ENCODE measurements around the gene CCL16. TPM values are rescaled to one million over a fixed set of nuclear protein-coding genes. Genes with fewer than 3 reads are reported as not detected.

The CCL16 gene
- total and polyA plus RNA-seq, 2 of the 4 experiments (the other 2 are of a cell fraction) = not detected

- H3K14ac ChIP-seq (replicated peaks; ENCODE audit: low read depth, low read length) = no peak within 1 kb of the TSS
- TF ChIP-seq CEBPB (IDR thresholded peaks at IDR 0.05; ENCODE audit: low read depth, low read length) = no peak
- no peak for TF ChIP-seq RFX5 (IDR thresholded peaks at IDR 0.05; ENCODE audit: low read depth, low read length)
- no peak for TF ChIP-seq CHD1 (IDR thresholded peaks at IDR 0.05; ENCODE audit: low read depth, low read length)
- TF ChIP-seq MXI1 (IDR thresholded peaks at IDR 0.05; ENCODE audit: borderline replicate concordance, low read depth, low read length) = no peak
- TF ChIP-seq FOS (IDR thresholded peaks at IDR 0.05; ENCODE audit: low read depth, low read length) = no peak
- no peak for TF ChIP-seq BHLHE40 (IDR thresholded peaks at IDR 0.05; ENCODE audit: low read depth, low read length)
- TF ChIP-seq MAFK (IDR thresholded peaks at IDR 0.05; ENCODE audit: low read depth, low read length) = no peak
- TF ChIP-seq ELK1 (IDR thresholded peaks at IDR 0.05; ENCODE audit: borderline replicate concordance, low read depth, low read length) = no peak
- no peak for TF ChIP-seq RAD21 (IDR thresholded peaks at IDR 0.05; ENCODE audit: low read length)
- no peak for TF ChIP-seq RCOR1 (IDR thresholded peaks at IDR 0.05; ENCODE audit: insufficient replicate concordance, low read length)
- TF ChIP-seq CTCF (conservative IDR thresholded peaks at IDR 0.05; ENCODE audit: low read depth, low read length) = no peak
- no peak within 1 kb of the TSS for H2BK120ac ChIP-seq (ENCODE audit: low read depth, low read length)
- H3K18ac ChIP-seq (ENCODE audit: low read depth, low read length) = no peak within 1 kb of the TSS
- ChIA-PET POLR2A (ENCODE audit: unreplicated experiment) (no interaction called here), CTCF (no interaction called here)
- no peak within 1 kb of the TSS for H2BK5ac ChIP-seq (ENCODE audit: low read depth, low read length, poor library complexity, severe bottlenecking)
- H3K4me3 ChIP-seq (ENCODE audit: insufficient read depth, low read depth, low read length) = no peak within 1 kb of the TSS
- BruUV-seq (replicated peaks) = no TSS peak
- H3K4ac ChIP-seq (ENCODE audit: low read depth, low read length) = no peak within 1 kb of the TSS
- H3K27ac ChIP-seq (ENCODE audit: insufficient read depth, low read length) = no peak within 1 kb of the TSS
- DNase-seq (no peak), ATAC-seq (ENCODE audit: low read depth) (no peak)
- no peak within 1 kb of the TSS for H4K5ac ChIP-seq (ENCODE audit: low read depth, low read length)
- no peak within 1 kb of the TSS for H2AK9ac ChIP-seq (replicated peaks; ENCODE audit: low read depth, low read length, poor library complexity)
- no peaks in the 10 kb centered on the region for H4K20me1 ChIP-seq (ENCODE audit: insufficient read depth, low read length)
- no peak within 1 kb of the TSS for H2BK15ac ChIP-seq (ENCODE audit: low read depth, low read length)
- H3K9me1 ChIP-seq (ENCODE audit: insufficient read depth, low read length) = no peaks in the 10 kb centered on the region
- no peak within 1 kb of the TSS for H4K91ac ChIP-seq (ENCODE audit: insufficient read depth, low read depth, low read length)
- H2AK5ac ChIP-seq (ENCODE audit: low read depth, low read length) = no peak within 1 kb of the TSS
- WGBS, 2 experiments (ENCODE audit: extremely low coverage in 2 of 2, insufficient read length in 1 of 2) = 43% methylated on average over 1 of the region's 1 CpG; no CpG with 5 or more reads in 1 of the 2 experiments
- no peaks in the 10 kb centered on the region for H3K4me1 ChIP-seq (ENCODE audit: control insufficient read depth, insufficient read depth, low read length)
- dilution Hi-C loops (cut with HindIII; ENCODE audit: low sequenced_read_pairs, unreplicated experiment) = no loop called here
- no peaks in the 10 kb centered on the region for H3K9me3 ChIP-seq (ENCODE audit: control insufficient read depth, insufficient read depth, low read length)
- in situ Hi-C loops (cut with MboI; ENCODE audit: low sequenced_read_pairs) = no loop called here
- no peaks in the 10 kb centered on the region for H3K36me3 ChIP-seq (ENCODE audit: control insufficient read depth, insufficient read depth, low read length)
- no peak within 1 kb of the TSS for H3K4me2 ChIP-seq (ENCODE audit: low read depth, low read length)
- no peak within 1 kb of the TSS for H3K56ac ChIP-seq (ENCODE audit: extremely low read depth, insufficient read depth, low read length)
- H3K27me3 ChIP-seq (ENCODE audit: control insufficient read depth, insufficient read depth, low read length) = no peaks in the 10 kb centered on the region; the same call in 1 of the 2 replicates
- no peak within 1 kb of the TSS for H2BK20ac ChIP-seq (ENCODE audit: low read depth, low read length)
- no peaks in the 10 kb centered on the region for H3K79me1 ChIP-seq (ENCODE audit: low read depth in 1 of 2, low read length in 2 of 2)
- H2AFZ ChIP-seq (replicated peaks; ENCODE audit: low read length, poor library complexity) = no peak within 1 kb of the TSS
- no peak within 1 kb of the TSS for H3K9ac ChIP-seq (ENCODE audit: low read depth, low read length)
- no peak within 1 kb of the TSS for H3K23ac ChIP-seq (ENCODE audit: low read depth, low read length)
- no peak within 1 kb of the TSS for H4K8ac ChIP-seq (ENCODE audit: low read depth in 2 of 2, low read length in 2 of 2)
- intact Hi-C loops (cut with micrococcal nuclease) = no loop called here
Measured at GRCh38 chr17:35986643-35987042, 5.3 kb upstream of the CCL16 start, which contains the start of gene CCL14. Gene CCL14 (minus strand): TSS chr17:35986729. CDS start chr17:35986649, 80 bp downstream.
